HFFc6 (cell line): ENCODE data around the gene TRMO. TPM values are rescaled to one million over a fixed set of nuclear protein-coding genes. Genes with fewer than 3 reads are reported as not detected.

Source experiments
- DNase-seq: peaks from one replicate; pipeline ENCODE4 v3.0.0-alpha.2; 2018
- H3K27ac Mint-ChIP-seq: 2 replicates; pipeline ENCODE4 v1.8.0; 2020; ENCODE audit warnings: mild to moderate bottlenecking, mixed read lengths
- H3K27me3 Mint-ChIP-seq: 2 replicates; pipeline ENCODE4 v1.8.0; 2021; ENCODE audit warnings: mild to moderate bottlenecking, moderate library complexity, mixed read lengths; ENCODE audit not compliant: insufficient read depth
- H3K36me3 Mint-ChIP-seq: 2 replicates; pipeline ENCODE4 v1.8.0; 2021; ENCODE audit warnings: low read depth, mixed read lengths
- H3K4me1 Mint-ChIP-seq: 2 replicates; pipeline ENCODE4 v1.8.0; 2020; ENCODE audit warnings: low read depth, mixed read lengths
- H3K4me3 Mint-ChIP-seq: 2 replicates; pipeline ENCODE4 v1.8.0; 2020; ENCODE audit warnings: mild to moderate bottlenecking, moderate library complexity, mixed read lengths
- H3K9me3 Mint-ChIP-seq: 2 replicates; pipeline ENCODE4 v1.8.0; 2020; ENCODE audit warnings: mild to moderate bottlenecking, mixed read lengths
- total RNA-seq, 6 experiments: library from RNA; stranded (reverse); fragmentation: NEBNext Ultra II Directional; extraction: Animal tissue kit (Norgen Biotek cat#: 25700); gene quantifications; 2 replicates in 1 of 6; 3 replicates in 5 of 6; pipeline ENCODE4 v1.2.3, GENCODE V29; 2021
- TF ChIP-seq, protein P1 (sequence below): fragments of 200-600 bp; sonication (generic); IDR thresholded peaks from 2 replicates; pipeline ENCODE4 v1.5.0; 2021; ENCODE audit warnings: antibody characterized with exemption, mild to moderate bottlenecking

TRMO gene
- total RNA-seq, 6 experiments from 2014 or later: 8.4 to 10.9 (median 9.6) TPM

- TF ChIP-seq, protein P1, sequence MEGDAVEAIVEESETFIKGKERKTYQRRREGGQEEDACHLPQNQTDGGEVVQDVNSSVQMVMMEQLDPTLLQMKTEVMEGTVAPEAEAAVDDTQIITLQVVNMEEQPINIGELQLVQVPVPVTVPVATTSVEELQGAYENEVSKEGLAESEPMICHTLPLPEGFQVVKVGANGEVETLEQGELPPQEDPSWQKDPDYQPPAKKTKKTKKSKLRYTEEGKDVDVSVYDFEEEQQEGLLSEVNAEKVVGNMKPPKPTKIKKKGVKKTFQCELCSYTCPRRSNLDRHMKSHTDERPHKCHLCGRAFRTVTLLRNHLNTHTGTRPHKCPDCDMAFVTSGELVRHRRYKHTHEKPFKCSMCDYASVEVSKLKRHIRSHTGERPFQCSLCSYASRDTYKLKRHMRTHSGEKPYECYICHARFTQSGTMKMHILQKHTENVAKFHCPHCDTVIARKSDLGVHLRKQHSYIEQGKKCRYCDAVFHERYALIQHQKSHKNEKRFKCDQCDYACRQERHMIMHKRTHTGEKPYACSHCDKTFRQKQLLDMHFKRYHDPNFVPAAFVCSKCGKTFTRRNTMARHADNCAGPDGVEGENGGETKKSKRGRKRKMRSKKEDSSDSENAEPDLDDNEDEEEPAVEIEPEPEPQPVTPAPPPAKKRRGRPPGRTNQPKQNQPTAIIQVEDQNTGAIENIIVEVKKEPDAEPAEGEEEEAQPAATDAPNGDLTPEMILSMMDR: no peak
- peak overlapping the region; percentile 89 for H3K4me3 Mint-ChIP-seq
- H3K4me1 Mint-ChIP-seq: peaks cover 64% of the 10 kb centered on the region
- H3K36me3 Mint-ChIP-seq: peaks cover 38% of the 10 kb centered on the region
- peaks cover 42% of the 10 kb centered on the region for H3K27me3 Mint-ChIP-seq
- peak overlapping the region; percentile 42; the same call in 1 of the 2 replicates for H3K27ac Mint-ChIP-seq
- no peak for DNase-seq
- H3K9me3 Mint-ChIP-seq: peaks cover 4% of the 10 kb centered on the region; the same call in 1 of the 2 replicates
These were observed 63.5 kb downstream of the TRMO start for GRCh38 chr9:97858826-97859225.

- Mint-ChIP-seq H3K27ac (peak overlapping the region; percentile 80), H3K36me3 (peaks cover 38% of the 10 kb centered on the region), H3K27me3 (peaks cover 42% of the 10 kb centered on the region), H3K4me3 (peak overlapping the region; percentile 89), H3K9me3 (peaks cover 4% of the 10 kb centered on the region; the same call in 1 of the 2 replicates), H3K4me1 (peaks cover 64% of the 10 kb centered on the region)
- TF ChIP-seq, protein P1: no peak
- DNase-seq: no peak
These were observed 63.9 kb downstream of the TRMO start for GRCh38 chr9:97858393-97858713.

DNA sequence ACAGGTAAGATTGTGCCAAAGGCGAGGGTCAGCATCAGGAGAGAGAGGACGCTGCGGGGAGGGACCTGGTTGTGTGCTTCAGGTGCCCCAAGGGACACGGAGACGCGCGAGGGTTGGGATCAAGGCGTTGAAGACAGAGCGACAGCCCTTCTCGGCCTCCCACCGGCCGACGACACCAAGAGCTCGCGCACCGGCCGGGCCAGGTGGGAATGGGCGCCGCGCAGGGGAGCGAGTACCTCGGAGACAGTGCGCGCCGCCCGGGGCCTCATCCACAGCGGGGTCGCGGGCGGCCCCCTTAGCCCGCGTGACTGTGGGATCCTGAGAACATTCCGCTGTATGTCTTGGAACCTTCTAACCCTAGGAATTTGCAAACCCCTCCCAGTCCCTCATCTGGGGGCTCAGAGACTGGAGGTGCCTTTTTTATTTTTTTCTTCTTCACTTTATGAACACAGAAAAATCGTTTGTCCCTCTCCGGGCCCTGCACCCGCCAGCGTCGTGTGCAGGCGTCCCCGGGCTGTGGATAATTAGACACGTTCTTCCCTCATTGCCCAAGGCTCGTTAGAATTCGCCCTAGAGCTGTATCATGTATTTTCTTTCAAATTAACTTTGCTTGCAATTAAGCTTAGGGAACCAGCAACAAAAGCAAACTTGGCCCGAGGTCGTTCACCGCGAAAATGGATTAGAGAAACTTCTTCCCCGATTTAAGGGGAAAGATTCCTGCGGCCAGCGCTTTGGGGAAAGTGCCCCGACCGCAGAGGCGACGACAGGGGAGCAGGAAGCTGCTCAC lies 64.5 kb downstream of the TRMO start:
- TF ChIP-seq, protein P1: no peak
- peaks cover 42% of the 10 kb centered on the region for H3K27me3 Mint-ChIP-seq
- H3K4me1 Mint-ChIP-seq: peaks cover 64% of the 10 kb centered on the region
- H3K27ac Mint-ChIP-seq: peak overlapping the region; percentile 82
- peak overlapping the region; percentile 89 for H3K4me3 Mint-ChIP-seq
- H3K9me3 Mint-ChIP-seq: peaks cover 4% of the 10 kb centered on the region; the same call in 1 of the 2 replicates
- peaks cover 38% of the 10 kb centered on the region for H3K36me3 Mint-ChIP-seq
- DNase-seq: no peak

GRCh38 chr9:97856857-97857605 lies 65.3 kb downstream of the TRMO start:
- Mint-ChIP-seq H3K27ac (peak overlapping the region; percentile 82), H3K9me3 (peaks cover 4% of the 10 kb centered on the region; the same call in 1 of the 2 replicates), H3K27me3 (peaks cover 48% of the 10 kb centered on the region), H3K4me3 (peak overlapping the region; percentile 89), H3K36me3 (peaks cover 38% of the 10 kb centered on the region), H3K4me1 (peaks cover 68% of the 10 kb centered on the region)
- TF ChIP-seq, protein P1: no peak
- no peak for DNase-seq

GRCh38 chr9:97855899-97856298 lies 66.4 kb downstream of the TRMO start:
- no peak for DNase-seq
- peaks cover 44% of the 10 kb centered on the region for H3K27me3 Mint-ChIP-seq
- H3K9me3 Mint-ChIP-seq: peaks cover 4% of the 10 kb centered on the region; the same call in 1 of the 2 replicates
- TF ChIP-seq, protein P1: no peak
- H3K36me3 Mint-ChIP-seq: peaks cover 38% of the 10 kb centered on the region
- peak overlapping the region; percentile 89 for H3K4me3 Mint-ChIP-seq
- peaks cover 67% of the 10 kb centered on the region for H3K4me1 Mint-ChIP-seq
- H3K27ac Mint-ChIP-seq: peak overlapping the region; percentile 71
